ENCODE measurements around the gene KIF19. TPM values are rescaled to one million over a fixed set of nuclear protein-coding genes. Genes with fewer than 3 reads are reported as not detected.

The KIF19 gene
- polyA plus RNA-seq, 1 donor (not counting 4 experiments of a cell fraction or from before 2014, with no cell fraction given), result not detected

DNA sequence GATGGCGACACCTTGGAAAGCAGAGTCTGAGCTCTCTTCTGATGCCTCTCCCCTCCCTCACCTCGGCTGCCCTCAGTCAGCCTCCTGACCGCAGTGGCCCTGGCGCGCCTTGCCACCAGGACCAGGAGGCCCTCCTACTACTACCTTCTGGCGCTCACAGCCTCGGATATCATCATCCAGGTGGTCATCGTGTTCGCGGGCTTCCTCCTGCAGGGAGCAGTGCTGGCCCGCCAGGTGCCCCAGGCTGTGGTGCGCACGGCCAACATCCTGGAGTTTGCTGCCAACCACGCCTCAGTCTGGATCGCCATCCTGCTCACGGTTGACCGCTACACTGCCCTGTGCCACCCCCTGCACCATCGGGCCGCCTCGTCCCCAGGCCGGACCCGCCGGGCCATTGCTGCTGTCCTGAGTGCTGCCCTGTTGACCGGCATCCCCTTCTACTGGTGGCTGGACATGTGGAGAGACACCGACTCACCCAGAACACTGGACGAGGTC lies 45.7 kb downstream of the KIF19 start:
- H3K4me1 ChIP-seq (ENCODE audit: control insufficient read depth, extremely low read depth, insufficient read depth, low read length), result peaks cover 4% of the 10 kb centered on the region
- H3K4me2 ChIP-seq (ENCODE audit: control insufficient read depth, extremely low read depth, insufficient read depth, low read depth, low read length), result no peak overlapping the region
- H3K36me3 ChIP-seq (ENCODE audit: control insufficient read depth in 2 of 2, extremely low read depth in 1 of 2, insufficient read depth in 2 of 2, low read length in 2 of 2), result no peaks in the 10 kb centered on the region
- H3K79me2 ChIP-seq (ENCODE audit: control insufficient read depth, insufficient read depth, low read length), result no peaks in the 10 kb centered on the region
- no peaks in the 10 kb centered on the region for H3K9me1 ChIP-seq (ENCODE audit: control insufficient read depth, extremely low read depth, insufficient read depth, low read length)
- TF ChIP-seq, protein P1, sequence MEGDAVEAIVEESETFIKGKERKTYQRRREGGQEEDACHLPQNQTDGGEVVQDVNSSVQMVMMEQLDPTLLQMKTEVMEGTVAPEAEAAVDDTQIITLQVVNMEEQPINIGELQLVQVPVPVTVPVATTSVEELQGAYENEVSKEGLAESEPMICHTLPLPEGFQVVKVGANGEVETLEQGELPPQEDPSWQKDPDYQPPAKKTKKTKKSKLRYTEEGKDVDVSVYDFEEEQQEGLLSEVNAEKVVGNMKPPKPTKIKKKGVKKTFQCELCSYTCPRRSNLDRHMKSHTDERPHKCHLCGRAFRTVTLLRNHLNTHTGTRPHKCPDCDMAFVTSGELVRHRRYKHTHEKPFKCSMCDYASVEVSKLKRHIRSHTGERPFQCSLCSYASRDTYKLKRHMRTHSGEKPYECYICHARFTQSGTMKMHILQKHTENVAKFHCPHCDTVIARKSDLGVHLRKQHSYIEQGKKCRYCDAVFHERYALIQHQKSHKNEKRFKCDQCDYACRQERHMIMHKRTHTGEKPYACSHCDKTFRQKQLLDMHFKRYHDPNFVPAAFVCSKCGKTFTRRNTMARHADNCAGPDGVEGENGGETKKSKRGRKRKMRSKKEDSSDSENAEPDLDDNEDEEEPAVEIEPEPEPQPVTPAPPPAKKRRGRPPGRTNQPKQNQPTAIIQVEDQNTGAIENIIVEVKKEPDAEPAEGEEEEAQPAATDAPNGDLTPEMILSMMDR (optimal IDR thresholded peaks at IDR 0.05 in 1 of 3, IDR thresholded peaks at IDR 0.05 in 1 of 3, conservative IDR thresholded peaks at IDR 0.05 in 1 of 3; ENCODE audit: extremely low read depth in 1 of 3, insufficient read depth in 2 of 3, low read length in 3 of 3), result no peak
- TF ChIP-seq EZH2 (IDR thresholded peaks at IDR 0.05; ENCODE audit: low read length), result no peak
- DNase-seq (ENCODE audit: low read depth, low spot score) (no peak), FAIRE-seq (no peak)
- no peak overlapping the region for H3K9ac ChIP-seq (ENCODE audit: control insufficient read depth, extremely low read depth, insufficient read depth, low read length)
- H3K27ac ChIP-seq (ENCODE audit: control insufficient read depth, insufficient read depth, low read length), result no peak overlapping the region
- no peaks in the 10 kb centered on the region for H3K9me3 ChIP-seq (ENCODE audit: control insufficient read depth, low read depth, low read length)
- H3K27me3 ChIP-seq (ENCODE audit: control insufficient read depth, extremely low read depth, insufficient read depth, low read length), result peaks cover 17% of the 10 kb centered on the region
- H4K20me1 ChIP-seq (ENCODE audit: control insufficient read depth, extremely low read depth, insufficient read depth, low read length), result peaks cover 3% of the 10 kb centered on the region
- H2AFZ ChIP-seq (ENCODE audit: control insufficient read depth, low read length), result no peak overlapping the region
- dilution Hi-C loops (cut with MboI; ENCODE audit: extremely low pct_ligation_motif_present, low sequenced_read_pairs), result no loop called here
- no peak overlapping the region for H3K4me3 ChIP-seq (ENCODE audit: control insufficient read depth in 2 of 3, extremely low read depth in 1 of 3, insufficient read depth in 2 of 3, low read depth in 1 of 3, low read length in 3 of 3)

DNA sequence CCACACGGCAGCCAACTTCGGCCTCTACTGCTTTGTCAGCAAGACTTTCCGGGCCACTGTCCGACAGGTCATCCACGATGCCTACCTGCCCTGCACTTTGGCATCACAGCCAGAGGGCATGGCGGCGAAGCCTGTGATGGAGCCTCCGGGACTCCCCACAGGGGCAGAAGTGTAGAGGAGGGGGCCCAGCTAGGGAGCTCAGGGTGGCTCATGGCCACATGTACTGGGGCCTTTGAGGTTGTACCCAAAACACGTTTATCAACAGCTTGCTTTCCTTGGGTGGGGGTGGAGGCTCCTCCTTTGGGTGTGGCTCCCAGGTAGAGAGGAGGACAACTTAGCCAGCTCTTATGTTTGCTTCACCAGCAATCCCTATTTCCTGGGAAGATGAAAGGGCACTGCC lies 46.4 kb downstream of the KIF19 start:
- Histone ChIP-seq H4K20me1 (ENCODE audit: control insufficient read depth, extremely low read depth, insufficient read depth, low read length) (peaks cover 2% of the 10 kb centered on the region), H3K79me2 (ENCODE audit: control insufficient read depth, insufficient read depth, low read length) (no peaks in the 10 kb centered on the region), H3K27ac (ENCODE audit: control insufficient read depth, insufficient read depth, low read length) (no peak overlapping the region), H3K9ac (ENCODE audit: control insufficient read depth, extremely low read depth, insufficient read depth, low read length) (no peak overlapping the region), H3K27me3 (ENCODE audit: control insufficient read depth, extremely low read depth, insufficient read depth, low read length) (peaks cover 15% of the 10 kb centered on the region), H3K9me1 (ENCODE audit: control insufficient read depth, extremely low read depth, insufficient read depth, low read length) (no peaks in the 10 kb centered on the region), H3K36me3 (ENCODE audit: control insufficient read depth in 2 of 2, extremely low read depth in 1 of 2, insufficient read depth in 2 of 2, low read length in 2 of 2) (no peaks in the 10 kb centered on the region), H3K4me1 (ENCODE audit: control insufficient read depth, extremely low read depth, insufficient read depth, low read length) (peaks cover 4% of the 10 kb centered on the region), H3K9me3 (ENCODE audit: control insufficient read depth, low read depth, low read length) (no peaks in the 10 kb centered on the region), H3K4me3 (ENCODE audit: control insufficient read depth in 2 of 3, extremely low read depth in 1 of 3, insufficient read depth in 2 of 3, low read depth in 1 of 3, low read length in 3 of 3) (no peak overlapping the region), H3K4me2 (ENCODE audit: control insufficient read depth, extremely low read depth, insufficient read depth, low read depth, low read length) (no peak overlapping the region), H2AFZ (ENCODE audit: control insufficient read depth, low read length) (no peak overlapping the region)
- TF ChIP-seq, protein P1 (optimal IDR thresholded peaks at IDR 0.05 in 1 of 3, IDR thresholded peaks at IDR 0.05 in 1 of 3, conservative IDR thresholded peaks at IDR 0.05 in 1 of 3; ENCODE audit: extremely low read depth in 1 of 3, insufficient read depth in 2 of 3, low read length in 3 of 3), result no peak
- no peak for TF ChIP-seq EZH2 (IDR thresholded peaks at IDR 0.05; ENCODE audit: low read length)
- DNase-seq (ENCODE audit: low read depth, low spot score) (no peak), FAIRE-seq (no peak)
- dilution Hi-C loops (cut with MboI; ENCODE audit: extremely low pct_ligation_motif_present, low sequenced_read_pairs), result no loop called here
